ENCODE results near the gene P2RY8. TPM values are rescaled to one million over a fixed set of nuclear protein-coding genes. Genes with fewer than 3 reads are reported as not detected.
A peak's percentile ranks its signal among the peaks of the same experiment; 100 is the strongest.
"Not testable (repeated sequence)": the region's sequence is repeated elsewhere in the genome, so short reads cannot be mapped to it uniquely, and the experiment has no call there.

The P2RY8 gene
- total RNA-seq: 1 to 10 TPM; 1.4 to 2.8 TPM
- long read RNA-seq, donor 1, partial matches to known transcripts: 0 of 1 reads
- long read RNA-seq, donor 1, other reads (novel, unspliced or antisense): 1 of 1 reads
- long read RNA-seq, donor 2, partial matches to known transcripts: 0 of 5 reads
- long read RNA-seq, donor 2, other reads (novel, unspliced or antisense): 5 of 5 reads

DNA sequence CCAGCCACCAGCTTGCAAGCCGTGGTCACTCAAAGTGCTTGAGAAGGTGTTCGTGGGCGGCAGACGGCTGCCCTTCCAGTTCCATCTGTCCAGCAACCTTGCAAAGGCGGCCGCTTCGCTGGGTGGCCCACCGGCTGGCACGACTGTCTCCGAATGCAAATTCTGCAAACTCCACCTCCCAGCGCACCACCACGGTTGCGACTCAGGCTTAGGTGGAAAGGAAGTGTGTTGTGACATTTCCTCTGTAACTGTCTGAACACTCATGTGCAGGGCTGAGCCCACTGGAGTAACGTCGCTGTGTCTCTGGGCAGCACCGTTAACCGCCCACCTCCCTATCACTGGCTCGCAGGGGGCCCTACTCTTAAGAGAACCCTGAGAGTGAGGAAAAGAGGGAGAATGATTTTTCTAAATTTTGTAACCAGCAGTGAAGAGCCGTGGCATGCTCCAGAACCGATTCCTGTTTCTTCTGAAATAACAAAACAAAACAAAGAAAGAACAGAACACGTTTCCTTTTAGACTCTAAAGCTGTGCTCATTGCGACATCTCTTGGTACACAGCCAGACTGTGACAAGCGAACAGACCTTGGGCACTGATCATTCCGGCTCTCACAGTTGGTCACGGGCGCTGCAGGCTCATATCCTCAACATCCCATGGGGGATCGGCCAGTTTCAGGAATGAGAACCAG, at the start of gene P2RY8:
P2RY8 (minus strand) TSS at position 155 of the 685 bp plus-strand sequence. CDS start 70,627 bp downstream, outside the sequence.
- intact Hi-C loops (cut with DNase I): no loop called here
- peak; percentile 87 for DNase-seq (ENCODE audit: low spot score)

DNA sequence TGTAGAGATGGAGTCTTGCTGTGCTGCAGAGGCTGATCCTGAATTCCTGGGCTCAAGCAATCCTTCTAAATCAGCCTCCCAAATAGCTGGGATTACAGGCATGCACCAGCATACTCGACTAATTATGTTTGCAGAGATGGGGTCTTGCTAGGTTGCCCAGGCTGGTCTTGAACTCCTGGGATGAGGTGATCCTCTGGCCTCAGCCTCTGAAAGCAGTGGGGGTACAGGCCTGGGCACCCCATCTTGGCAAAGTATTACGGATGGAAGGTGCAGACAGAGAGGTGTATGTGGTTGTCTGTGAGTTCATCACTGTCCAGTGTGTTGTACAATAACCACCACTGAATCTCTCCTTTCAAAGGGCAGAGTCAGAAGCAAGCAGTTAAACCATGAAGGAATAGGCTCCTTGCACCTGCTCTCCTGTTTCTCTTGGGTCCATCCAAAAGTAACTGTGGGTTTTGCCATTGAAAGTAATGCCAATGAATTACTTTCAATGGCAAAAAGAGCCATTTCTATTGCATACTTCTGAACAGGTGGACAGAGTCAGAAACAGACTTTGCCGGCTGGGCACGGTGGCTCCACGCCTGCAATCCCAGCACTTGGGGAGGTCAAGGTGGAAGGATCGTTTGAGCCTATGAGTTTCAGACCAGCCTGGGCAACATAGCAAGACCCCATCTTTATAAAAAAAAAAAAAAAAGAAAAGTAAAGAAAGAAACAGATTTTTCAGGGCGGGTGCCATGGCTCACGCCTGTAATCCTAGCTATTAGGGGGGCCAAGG, 47.4 kb upstream of the P2RY8 start:
- intact Hi-C loops (cut with DNase I): loop anchor here in 1 of 2 donors (5.0 kb wide), 1 partner anchor 132 kb away; the partner anchor contains the start of gene ASMTL
- peak; percentile 34 for DNase-seq (ENCODE audit: low spot score)

GRCh38 chrX:1582686-1583437, 45.9 kb upstream of the P2RY8 start:
- DNase-seq (ENCODE audit: low spot score): peak; percentile 54
- intact Hi-C loops (cut with DNase I): loop anchor here in 1 of 2 donors (5.0 kb wide), 1 partner anchor 131 kb away; the partner anchor contains the start of gene ASMTL

DNA sequence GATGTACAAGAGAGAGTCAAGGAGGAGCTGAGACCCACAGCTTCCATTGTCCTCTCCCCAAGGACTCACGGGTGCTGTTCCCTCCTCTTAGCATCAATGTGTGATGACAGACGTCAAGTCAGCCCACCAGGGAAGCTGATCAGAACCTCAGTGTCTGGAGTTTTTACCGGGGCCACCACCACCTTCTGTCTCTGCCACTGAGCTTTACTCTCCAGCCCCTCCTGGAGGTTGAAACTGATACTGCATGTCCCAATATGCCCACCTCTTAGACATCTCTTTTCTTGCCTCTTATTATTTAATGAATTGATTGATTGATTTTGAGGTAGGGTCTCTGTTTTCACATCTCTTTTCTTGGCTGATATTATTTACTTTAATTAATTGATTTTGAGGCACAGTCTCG, 44.1 kb upstream of the P2RY8 start:
- DNase-seq (ENCODE audit: low spot score): peak; percentile 18
- intact Hi-C loops (cut with DNase I): loop anchor here in 1 of 2 donors (5.0 kb wide), 1 partner anchor 129 kb away; the partner anchor contains the start of gene ASMTL

DNA sequence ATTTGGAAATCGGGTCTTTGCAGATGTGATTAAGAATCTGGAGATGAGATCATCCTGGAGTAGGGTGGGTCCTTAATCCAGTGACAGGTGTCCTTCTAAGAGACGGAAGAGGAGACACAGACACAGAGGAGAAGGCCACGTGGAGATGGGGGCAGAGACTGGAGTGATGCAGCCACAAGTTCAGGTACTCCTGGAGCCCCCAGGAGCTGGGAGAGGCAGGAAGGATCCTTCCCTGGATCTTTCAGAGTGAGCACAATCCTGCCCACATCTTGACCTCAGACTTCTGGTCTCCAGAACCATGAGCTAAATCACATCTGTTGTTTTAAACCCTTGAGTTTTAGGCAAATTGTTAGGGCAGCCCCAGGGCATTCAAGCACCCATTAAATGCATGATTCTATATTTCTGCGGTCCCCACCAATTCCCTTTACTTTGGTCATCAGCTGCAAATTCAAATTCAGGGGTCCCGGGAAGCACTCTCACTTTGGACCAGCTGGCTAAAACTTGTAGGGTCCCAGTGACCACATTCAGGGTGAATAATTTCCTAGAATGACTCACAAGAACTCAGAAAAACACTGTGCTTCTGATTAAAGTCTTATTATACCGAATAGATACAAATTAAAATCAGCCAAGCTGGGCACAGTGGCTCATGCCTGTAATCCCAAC, 41.7 kb upstream of the P2RY8 start:
- no peak for DNase-seq (ENCODE audit: low spot score)
- intact Hi-C loops (cut with DNase I): no loop called here

DNA sequence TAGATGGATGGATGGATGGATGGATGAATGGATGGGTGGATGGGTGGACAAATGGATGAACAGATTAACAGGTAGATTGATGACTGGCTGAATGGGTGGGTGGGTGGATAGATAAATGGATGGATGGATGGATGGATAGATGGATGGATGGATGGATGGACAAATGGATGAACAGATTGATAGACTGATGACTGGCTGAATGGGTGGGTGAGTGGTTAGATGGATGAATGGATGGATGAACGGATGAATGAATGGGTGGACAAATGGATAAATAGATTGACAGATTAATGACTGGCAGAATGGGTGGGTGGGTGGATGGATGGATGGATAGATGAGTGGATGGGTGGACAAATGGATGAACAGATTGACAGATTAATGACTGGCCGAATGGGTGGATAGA, 40.9 kb upstream of the P2RY8 start:
- intact Hi-C loops (cut with DNase I): no loop called here
- no peak for DNase-seq (ENCODE audit: low spot score)

DNA sequence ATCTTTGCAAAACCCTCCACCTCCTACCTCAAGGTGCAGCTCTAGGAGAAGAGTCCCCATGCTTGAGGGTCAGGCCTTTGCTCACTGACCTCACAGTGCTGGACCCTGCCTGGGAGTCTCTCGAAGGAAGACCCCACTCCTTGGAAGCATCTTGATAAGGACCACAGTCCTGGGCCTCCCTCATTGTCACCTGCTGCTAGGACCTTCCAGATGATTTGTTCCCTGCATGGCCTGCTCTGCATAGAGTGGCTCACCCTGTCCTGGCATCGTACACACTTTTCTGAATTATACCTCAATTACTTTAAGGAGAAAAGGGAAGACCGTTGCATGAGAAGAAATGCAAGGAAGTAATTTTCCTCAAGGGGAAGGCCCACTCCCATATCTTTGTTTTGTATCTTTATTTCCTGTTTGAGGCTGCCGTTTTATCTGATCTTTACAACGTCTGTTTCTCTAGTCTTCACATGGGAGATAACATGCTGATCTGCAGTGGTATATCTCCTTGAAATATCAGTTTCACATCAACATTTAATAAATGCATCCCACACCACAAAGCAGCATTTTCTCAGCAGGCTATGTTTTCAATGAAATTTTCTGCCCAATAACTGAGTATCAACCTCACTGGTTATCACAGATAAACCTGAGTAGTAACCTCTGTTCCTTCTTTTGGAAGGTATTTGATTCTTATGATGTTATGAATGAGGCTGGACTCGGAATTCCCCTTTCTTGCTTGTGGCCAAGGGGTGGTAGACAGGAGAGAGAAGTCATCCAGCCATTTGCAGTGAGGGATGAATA, 39.4 kb upstream of the P2RY8 start:
- intact Hi-C loops (cut with DNase I): no loop called here
- peak; percentile 9 for DNase-seq (ENCODE audit: low spot score)

- DNase-seq (ENCODE audit: low spot score): peak; percentile 47
- intact Hi-C loops (cut with DNase I): not testable (repeated sequence)
These were observed 37.2 kb upstream of the P2RY8 start for GRCh38 chrX:1574181-1574580.

DNA sequence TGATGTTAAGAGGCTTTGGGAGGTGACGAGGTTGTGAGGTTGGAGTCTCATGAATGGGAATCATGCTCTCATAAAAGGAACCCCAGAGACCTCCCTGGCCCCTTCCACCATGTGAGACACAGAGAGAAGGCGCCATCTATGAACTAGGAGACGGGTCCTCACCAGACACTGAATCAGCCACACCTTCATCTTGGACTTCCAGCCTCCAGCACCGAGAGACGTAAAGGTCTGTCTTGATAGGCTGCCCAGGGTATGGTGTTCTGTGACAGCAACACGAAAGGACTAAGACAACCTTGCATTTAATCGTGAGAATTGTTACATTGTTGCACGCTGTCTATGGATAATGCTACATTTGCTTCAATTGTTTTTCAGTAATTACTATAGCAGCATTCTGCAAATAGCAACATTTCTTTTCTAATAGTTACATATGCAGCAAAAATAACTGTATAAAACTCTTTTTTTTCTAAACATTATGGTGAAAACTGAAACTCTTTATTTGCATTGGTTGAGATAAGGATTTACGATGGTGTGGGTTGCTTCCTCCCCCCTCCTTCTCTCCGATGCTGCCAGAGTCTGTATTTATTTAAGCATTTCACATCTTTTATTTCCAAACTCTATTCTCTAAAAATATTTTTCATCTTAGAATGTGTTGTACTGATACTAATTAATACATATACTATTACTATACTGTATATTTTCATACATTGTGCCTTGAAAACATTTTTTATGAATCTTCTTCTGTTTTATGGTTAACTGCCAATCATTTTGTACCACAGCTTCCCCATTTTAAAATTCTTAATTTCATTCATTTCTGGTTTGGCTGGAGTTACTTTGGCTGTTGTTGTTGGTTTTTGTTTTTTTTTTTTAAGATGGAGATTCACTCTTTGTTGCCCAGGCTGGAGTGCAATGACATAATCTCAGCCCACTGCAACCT, 28.0 kb upstream of the P2RY8 start:
- intact Hi-C loops (cut with DNase I): no loop called here
- no peak for DNase-seq (ENCODE audit: low spot score)

DNA sequence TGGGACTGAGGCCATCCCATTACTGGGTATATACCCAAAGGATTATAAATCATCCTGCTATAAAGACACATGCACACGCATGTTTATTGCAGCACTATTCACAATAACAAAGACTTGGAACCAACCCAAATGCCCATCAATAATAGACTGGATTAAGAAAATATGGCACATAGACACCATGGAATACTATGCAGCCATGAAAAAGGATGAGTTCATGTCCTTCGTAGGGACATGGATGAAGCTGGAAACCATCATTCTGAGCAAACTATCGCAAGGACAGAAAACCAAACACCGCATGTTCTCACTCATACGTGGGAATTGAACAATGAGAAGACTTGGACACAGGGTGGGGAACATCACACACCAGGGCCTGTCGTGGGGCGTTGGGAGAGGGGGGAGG, 27.1 kb upstream of the P2RY8 start:
- intact Hi-C loops (cut with DNase I); DNase-seq (ENCODE audit: low spot score): not testable (repeated sequence)

DNA sequence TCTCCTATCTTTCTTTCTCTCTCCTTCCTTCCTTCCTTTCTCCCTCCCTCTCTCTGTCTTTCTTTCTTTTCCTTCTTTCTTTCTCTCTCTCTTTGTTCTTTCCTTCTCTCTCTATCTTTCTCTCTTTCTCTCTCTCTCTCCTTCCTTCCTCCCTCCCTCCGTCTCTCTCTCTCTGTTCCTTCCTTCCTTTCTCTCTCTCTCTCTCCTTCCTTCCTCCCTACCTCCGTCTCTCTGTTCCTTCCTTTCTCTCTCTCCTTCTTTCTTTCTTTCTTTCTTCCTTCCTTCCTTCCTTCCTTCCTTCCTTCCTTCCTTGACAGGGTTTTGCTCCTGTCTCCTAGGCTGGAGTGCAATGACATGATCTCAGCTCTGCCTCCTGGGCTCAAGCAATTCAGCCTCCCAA, 24.2 kb upstream of the P2RY8 start:
- DNase-seq (ENCODE audit: low spot score): no peak
- intact Hi-C loops (cut with DNase I): no loop called here

GRCh38 chrX:1558761-1559468, 21.9 kb upstream of the P2RY8 start:
- DNase-seq (ENCODE audit: low spot score): no peak
- intact Hi-C loops (cut with DNase I): no loop called here

- intact Hi-C loops (cut with DNase I); DNase-seq (ENCODE audit: low spot score): not testable (repeated sequence)
These were observed 20.5 kb upstream of the P2RY8 start for GRCh38 chrX:1557442-1557841.

GRCh38 chrX:1555370-1555769, 18.4 kb upstream of the P2RY8 start:
- intact Hi-C loops (cut with DNase I): no loop called here
- no peak for DNase-seq (ENCODE audit: low spot score)

- no peak for DNase-seq (ENCODE audit: low spot score)
- intact Hi-C loops (cut with DNase I): no loop called here
These were observed 17.7 kb upstream of the P2RY8 start for GRCh38 chrX:1554469-1555210.
